SK-N-SH treated with all-trans-retinoic acid at 6 μM for 48 hours (cell line): Measurements from ENCODE around the gene LINGO3.

Source experiments
- BACH2 ChIP-seq: fragments of 250-450 bp; sonication (Bioruptor Pico); IDR thresholded peaks from 2 replicates; pipeline ENCODE4 v1.9.0; 2021; ENCODE audit warnings: mild to moderate bottlenecking, borderline replicate concordance
- ZFP30 ChIP-seq: fragments of 450-650 bp; formaldehyde crosslinking; IDR thresholded peaks from 2 replicates; pipeline ENCODE4 v1.5.0; 2022; ENCODE audit warnings: mild to moderate bottlenecking, moderate library complexity
- TF ChIP-seq, protein P1 (sequence below): fragments of 250-450 bp; sonication (Bioruptor Pico); IDR thresholded peaks from 2 replicates; pipeline ENCODE4 v1.8.0; 2021; ENCODE audit warnings: low read depth, mild to moderate bottlenecking, moderate library complexity, borderline replicate concordance
- TF ChIP-seq, protein P2 (sequence below): fragments of 250-450 bp; sonication (Bioruptor Pico); IDR thresholded peaks from 2 replicates; pipeline ENCODE4 v1.5.1; 2020; ENCODE audit warnings: low read depth, mild to moderate bottlenecking, moderate library complexity
- TF ChIP-seq, protein P3 (sequence below): fragments of 250-450 bp; sonication (Bioruptor Pico); IDR thresholded peaks from 2 replicates; pipeline ENCODE4 v1.8.0; 2020; ENCODE audit warnings: mild to moderate bottlenecking, moderate library complexity, borderline replicate concordance

DNA sequence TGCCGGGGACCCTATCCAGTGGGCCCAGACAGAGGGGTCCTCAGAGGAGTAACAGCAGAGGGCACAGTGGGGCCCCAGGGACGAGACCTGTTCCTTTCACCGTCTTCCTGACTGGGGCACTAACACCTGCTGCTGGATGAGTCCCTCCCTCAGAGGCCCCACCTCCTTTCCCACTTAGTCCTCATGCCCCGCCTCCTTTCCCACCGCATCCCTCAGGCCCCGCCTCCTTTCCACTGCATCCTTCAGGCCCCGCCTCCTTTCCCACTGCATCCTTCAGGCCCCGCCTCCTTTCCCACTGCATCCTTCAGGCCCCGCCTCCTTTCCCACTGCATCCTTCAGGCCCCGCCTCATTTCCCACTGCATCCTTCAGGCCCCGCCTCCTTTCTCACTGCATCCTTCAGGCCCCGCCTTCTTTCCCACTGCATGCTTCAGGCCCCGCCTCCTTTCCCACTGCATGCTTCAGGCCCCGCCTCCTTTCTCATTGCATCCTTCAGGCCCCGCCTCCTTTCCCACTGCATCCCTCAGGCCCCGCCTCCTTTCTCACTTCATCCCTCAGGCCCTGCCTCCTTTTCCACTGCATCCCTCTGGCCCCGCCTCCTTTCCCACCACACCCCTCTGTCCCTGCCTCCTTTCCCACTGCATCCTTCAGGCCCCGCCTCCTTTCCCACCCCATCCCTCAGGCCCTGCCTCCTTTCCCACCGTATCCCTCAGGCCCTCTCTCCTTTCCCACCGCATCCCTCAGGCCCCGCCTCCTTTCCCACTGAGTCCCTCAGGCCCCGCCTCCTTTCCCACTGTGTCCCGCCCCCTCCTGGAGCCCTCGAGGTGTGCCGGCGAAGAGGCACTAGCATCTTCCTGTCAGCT, 27.3 kb upstream of the LINGO3 start:
- TF ChIP-seq ZFP30 (CRISPR knock-in tag) (no peak), BACH2 (CRISPR knock-in tag) (no peak)
- TF ChIP-seq, protein P1, sequence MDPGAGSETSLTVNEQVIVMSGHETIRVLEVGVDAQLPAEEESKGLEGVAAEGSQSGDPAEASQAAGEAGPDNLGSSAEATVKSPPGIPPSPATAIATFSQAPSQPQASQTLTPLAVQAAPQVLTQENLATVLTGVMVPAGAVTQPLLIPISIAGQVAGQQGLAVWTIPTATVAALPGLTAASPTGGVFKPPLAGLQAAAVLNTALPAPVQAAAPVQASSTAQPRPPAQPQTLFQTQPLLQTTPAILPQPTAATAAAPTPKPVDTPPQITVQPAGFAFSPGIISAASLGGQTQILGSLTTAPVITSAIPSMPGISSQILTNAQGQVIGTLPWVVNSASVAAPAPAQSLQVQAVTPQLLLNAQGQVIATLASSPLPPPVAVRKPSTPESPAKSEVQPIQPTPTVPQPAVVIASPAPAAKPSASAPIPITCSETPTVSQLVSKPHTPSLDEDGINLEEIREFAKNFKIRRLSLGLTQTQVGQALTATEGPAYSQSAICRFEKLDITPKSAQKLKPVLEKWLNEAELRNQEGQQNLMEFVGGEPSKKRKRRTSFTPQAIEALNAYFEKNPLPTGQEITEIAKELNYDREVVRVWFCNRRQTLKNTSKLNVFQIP (CRISPR knock-in tag) = no peak
- TF ChIP-seq, protein P2, sequence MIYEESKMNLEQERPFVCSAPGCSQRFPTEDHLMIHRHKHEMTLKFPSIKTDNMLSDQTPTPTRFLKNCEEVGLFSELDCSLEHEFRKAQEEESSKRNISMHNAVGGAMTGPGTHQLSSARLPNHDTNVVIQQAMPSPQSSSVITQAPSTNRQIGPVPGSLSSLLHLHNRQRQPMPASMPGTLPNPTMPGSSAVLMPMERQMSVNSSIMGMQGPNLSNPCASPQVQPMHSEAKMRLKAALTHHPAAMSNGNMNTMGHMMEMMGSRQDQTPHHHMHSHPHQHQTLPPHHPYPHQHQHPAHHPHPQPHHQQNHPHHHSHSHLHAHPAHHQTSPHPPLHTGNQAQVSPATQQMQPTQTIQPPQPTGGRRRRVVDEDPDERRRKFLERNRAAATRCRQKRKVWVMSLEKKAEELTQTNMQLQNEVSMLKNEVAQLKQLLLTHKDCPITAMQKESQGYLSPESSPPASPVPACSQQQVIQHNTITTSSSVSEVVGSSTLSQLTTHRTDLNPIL (CRISPR knock-in tag) = no peak
- TF ChIP-seq, protein P3, sequence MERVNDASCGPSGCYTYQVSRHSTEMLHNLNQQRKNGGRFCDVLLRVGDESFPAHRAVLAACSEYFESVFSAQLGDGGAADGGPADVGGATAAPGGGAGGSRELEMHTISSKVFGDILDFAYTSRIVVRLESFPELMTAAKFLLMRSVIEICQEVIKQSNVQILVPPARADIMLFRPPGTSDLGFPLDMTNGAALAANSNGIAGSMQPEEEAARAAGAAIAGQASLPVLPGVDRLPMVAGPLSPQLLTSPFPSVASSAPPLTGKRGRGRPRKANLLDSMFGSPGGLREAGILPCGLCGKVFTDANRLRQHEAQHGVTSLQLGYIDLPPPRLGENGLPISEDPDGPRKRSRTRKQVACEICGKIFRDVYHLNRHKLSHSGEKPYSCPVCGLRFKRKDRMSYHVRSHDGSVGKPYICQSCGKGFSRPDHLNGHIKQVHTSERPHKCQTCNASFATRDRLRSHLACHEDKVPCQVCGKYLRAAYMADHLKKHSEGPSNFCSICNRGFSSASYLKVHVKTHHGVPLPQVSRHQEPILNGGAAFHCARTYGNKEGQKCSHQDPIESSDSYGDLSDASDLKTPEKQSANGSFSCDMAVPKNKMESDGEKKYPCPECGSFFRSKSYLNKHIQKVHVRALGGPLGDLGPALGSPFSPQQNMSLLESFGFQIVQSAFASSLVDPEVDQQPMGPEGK (CRISPR knock-in tag) = no peak
